Testis (tissue), 3 donors: ENCODE measurements around the gene FUT4. TPM values are rescaled to one million over a fixed set of nuclear protein-coding genes. Genes with fewer than 3 reads are reported as not detected.
"Not testable (repeated sequence)": the region's sequence is repeated elsewhere in the genome, so short reads cannot be mapped to it uniquely, and the experiment has no call there.

ENCODE experiments used
- DNase-seq: peaks from one replicate; pipeline ENCODE4 v3.0.0-alpha.2; 2019
- H3K27ac ChIP-seq, 2 donors: fragments of 200-600 bp; sonication (generic); one replicate each; pipeline ENCODE4 v1.5.1; 2019
- H3K27me3 ChIP-seq: fragments of 200-600 bp; sonication (generic); one replicate; pipeline ENCODE4 v1.5.1; 2019
- H3K36me3 ChIP-seq: fragments of 200-600 bp; sonication (generic); one replicate; pipeline ENCODE4 v1.5.1; 2017; ENCODE audit warnings: low read depth; ENCODE audit errors: missing control alignments
- H3K4me1 ChIP-seq: fragments of 200-600 bp; sonication (generic); one replicate; pipeline ENCODE4 v1.5.1; 2019
- H3K4me3 ChIP-seq, 2 donors: fragments of 200-600 bp; sonication (generic); one replicate each; pipeline ENCODE4 v1.5.1; 2017 to 2019
- H3K9me3 ChIP-seq: fragments of 200-600 bp; sonication (generic); one replicate; pipeline ENCODE4 v1.5.1; 2017
- POLR2A ChIP-seq: fragments of 450-650 bp; IDR thresholded peaks from one replicate; pipeline ENCODE4 v1.6.1; 2017; ENCODE audit warnings: antibody characterized with exemption, mild to moderate bottlenecking, moderate library complexity
- WGBS, 2 donors: methylation state at CpG; one replicate each; pipeline ENCODE4 v1.1.5; 2018; 5-methylcytosine and 5-hydroxymethylcytosine counted together
- intact Hi-C: fragments of 100-400 bp; cut with DNase I; formaldehyde crosslinking; loops from one replicate; pipeline ENCODE4 v1.15.1; 2023; ENCODE audit warnings: low total_unique reads
- polyA plus RNA-seq: library from polyadenylated mRNA; stranded (reverse); fragments of 350-450 nt; fragmentation: Illumina TruSeq; extraction: RNeasy Lipid Tissue Mini Kit (QIAGEN cat#74804); gene quantifications from one replicate; pipeline ENCODE4 v1.2.3, GENCODE V29; 2014; ENCODE audit warnings: low read depth, low replicate concordance; ENCODE audit not compliant: insufficient read depth
- total RNA-seq, 2 donors: library from RNA; depleted of rRNA; stranded (reverse); fragments of >200 nt; gene quantifications; one replicate each; pipeline ENCODE4 v1.2.3, GENCODE V29; 2016
- TF ChIP-seq, protein P1 (sequence below), 3 experiments: fragments of 450-650 bp in 2 of 3; fragments of 200-600 bp in 1 of 3; sonication (generic) in 1 of 3; IDR thresholded peaks; one replicate each; pipeline ENCODE4 v1.5.1; 2016 to 2019; ENCODE audit warnings: antibody characterized with exemption in 3 of 3, mild to moderate bottlenecking in 2 of 3, moderate library complexity in 1 of 3

The FUT4 gene
- total and polyA plus RNA-seq, 3 donors from 2014 or later, result 3.8 to 5.9 (median 5.1) TPM

DNA sequence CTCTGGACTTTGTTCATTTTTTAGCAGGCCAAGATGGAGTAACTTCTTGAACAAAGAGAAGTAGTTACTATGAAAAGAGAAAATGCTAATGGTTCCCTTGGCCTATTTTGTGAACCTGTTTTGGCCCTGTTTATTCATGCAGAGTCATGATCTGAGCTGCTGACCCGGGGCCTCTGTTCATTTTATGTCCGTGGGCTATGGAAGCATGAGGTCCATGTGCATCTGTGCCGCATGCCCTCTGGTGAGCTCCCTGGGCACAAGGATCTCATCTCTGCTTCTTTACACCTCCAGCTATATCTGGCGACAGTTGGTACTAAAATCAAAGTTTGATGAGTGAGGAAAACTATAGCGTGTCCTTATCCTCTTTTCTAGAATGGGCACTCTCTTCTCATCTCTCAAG lies 24.5 kb downstream of the FUT4 start:
- Histone ChIP-seq H3K36me3 (no peaks in the 10 kb centered on the region), H3K4me1 (no peaks in the 10 kb centered on the region), H3K27me3 (no peaks in the 10 kb centered on the region), H3K9me3 (no peaks in the 10 kb centered on the region), H3K4me3 (no peak overlapping the region), H3K27ac (no peak overlapping the region)
- TF ChIP-seq POLR2A, result no peak
- TF ChIP-seq, protein P1, sequence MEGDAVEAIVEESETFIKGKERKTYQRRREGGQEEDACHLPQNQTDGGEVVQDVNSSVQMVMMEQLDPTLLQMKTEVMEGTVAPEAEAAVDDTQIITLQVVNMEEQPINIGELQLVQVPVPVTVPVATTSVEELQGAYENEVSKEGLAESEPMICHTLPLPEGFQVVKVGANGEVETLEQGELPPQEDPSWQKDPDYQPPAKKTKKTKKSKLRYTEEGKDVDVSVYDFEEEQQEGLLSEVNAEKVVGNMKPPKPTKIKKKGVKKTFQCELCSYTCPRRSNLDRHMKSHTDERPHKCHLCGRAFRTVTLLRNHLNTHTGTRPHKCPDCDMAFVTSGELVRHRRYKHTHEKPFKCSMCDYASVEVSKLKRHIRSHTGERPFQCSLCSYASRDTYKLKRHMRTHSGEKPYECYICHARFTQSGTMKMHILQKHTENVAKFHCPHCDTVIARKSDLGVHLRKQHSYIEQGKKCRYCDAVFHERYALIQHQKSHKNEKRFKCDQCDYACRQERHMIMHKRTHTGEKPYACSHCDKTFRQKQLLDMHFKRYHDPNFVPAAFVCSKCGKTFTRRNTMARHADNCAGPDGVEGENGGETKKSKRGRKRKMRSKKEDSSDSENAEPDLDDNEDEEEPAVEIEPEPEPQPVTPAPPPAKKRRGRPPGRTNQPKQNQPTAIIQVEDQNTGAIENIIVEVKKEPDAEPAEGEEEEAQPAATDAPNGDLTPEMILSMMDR (IDR thresholded peaks at IDR 0.05), result no peak
- WGBS, 2 donors, result 73 to 82% methylated on average over 5 of the region's 5 CpGs
- intact Hi-C loops, result no loop called here
- DNase-seq, result no peak

DNA sequence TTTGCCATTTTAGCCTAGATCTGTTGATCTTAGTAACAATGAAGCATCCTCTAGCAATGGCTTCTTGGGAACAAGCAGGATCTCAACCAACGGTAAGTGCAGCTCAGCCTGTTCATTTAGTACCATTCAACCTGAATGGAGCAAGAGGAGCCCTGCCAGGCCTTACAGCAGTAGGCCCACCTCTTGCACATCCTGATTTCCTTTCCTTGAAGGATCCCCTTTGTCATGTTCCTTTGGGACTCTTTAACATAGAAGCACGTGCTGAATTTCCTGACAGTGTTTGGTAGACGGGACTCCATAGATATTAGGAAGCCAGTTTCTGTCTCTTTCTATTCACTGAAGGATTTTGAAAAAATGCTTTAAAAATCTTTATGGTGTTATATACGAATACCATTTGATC lies 25.0 kb downstream of the FUT4 start:
- Histone ChIP-seq H3K27me3 (no peaks in the 10 kb centered on the region), H3K4me1 (no peaks in the 10 kb centered on the region), H3K4me3 (no peak overlapping the region), H3K36me3 (no peaks in the 10 kb centered on the region), H3K27ac (no peak overlapping the region), H3K9me3 (no peaks in the 10 kb centered on the region)
- DNase-seq, result no peak
- TF ChIP-seq, protein P1 (IDR thresholded peaks at IDR 0.05), result no peak
- TF ChIP-seq POLR2A, result no peak
- intact Hi-C loops, result no loop called here
- WGBS, 2 donors, result 83 to 86% methylated on average over 4 of the region's 4 CpGs

DNA sequence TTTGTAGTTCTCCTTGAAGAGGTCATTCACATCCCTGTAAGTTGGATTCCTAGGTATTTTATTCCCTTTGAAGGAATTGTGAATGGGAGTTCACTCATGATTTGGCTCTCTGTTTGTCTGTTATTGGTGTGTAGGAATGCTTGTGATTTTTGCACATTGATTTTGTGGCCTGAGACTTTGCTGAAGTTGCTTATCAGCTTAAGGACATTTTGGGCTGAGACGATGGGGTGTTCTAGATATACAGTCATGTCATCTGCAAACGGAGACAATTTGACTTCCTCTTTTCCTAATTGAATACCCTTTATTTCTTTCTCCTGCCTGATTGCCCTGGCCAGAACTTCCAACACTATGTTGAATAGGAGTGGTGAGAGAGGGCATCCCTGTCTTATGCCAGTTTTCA lies 29.3 kb downstream of the FUT4 start:
- H3K27ac ChIP-seq, intact Hi-C loops, H3K9me3 ChIP-seq, H3K4me3 ChIP-seq, H3K27me3 ChIP-seq, DNase-seq, H3K36me3 ChIP-seq, H3K4me1 ChIP-seq: not testable (repeated sequence)
- WGBS, 2 donors, result 64 to 80% methylated on average over 2 of the region's 2 CpGs

DNA sequence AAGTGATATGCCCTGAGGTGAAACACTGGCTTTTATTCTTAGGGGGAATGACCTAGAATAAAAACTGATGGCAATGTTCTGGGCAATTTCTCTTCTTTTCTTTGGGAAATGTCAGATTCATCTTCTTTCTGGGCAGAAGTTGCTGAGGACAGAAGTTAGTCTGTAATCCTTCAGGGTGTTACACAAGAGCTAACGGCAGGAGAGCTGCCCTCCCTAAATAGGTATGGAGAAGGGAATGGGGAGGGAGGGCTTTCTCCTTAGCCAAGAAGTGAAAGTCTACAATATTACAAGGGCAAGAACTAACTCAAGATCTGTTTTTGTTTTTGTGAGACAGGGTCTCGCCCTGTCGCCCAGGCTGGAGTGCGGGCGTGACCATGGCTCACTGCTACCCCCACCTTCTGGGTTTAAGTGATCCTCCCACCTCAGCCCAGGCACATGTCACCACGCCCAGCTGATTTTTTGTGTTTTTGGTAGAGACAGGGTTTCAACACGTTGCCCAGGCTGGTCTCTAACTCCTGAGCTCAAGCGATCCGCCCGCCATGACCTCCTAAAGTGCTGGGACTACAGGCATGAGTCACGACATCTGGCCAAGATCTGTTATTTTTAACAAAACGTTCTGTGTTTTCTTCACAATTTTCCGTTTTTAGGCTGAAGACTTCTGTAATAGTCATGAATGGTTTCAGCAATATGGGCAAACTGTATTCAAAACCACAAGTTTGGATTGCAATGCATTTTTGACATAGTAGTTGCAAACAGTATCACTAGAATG lies 30.7 kb downstream of the FUT4 start:
- no peak for TF ChIP-seq POLR2A
- TF ChIP-seq, protein P1 (IDR thresholded peaks at IDR 0.05), result no peak
- no peak for DNase-seq
- Histone ChIP-seq H3K27ac (no peak overlapping the region), H3K36me3 (no peaks in the 10 kb centered on the region), H3K4me1 (no peaks in the 10 kb centered on the region), H3K4me3 (no peak overlapping the region), H3K27me3 (no peaks in the 10 kb centered on the region), H3K9me3 (no peaks in the 10 kb centered on the region)
- intact Hi-C loops, result no loop called here
- WGBS, 2 donors, result 82 to 88% methylated on average over 13 of the region's 13 CpGs

DNA sequence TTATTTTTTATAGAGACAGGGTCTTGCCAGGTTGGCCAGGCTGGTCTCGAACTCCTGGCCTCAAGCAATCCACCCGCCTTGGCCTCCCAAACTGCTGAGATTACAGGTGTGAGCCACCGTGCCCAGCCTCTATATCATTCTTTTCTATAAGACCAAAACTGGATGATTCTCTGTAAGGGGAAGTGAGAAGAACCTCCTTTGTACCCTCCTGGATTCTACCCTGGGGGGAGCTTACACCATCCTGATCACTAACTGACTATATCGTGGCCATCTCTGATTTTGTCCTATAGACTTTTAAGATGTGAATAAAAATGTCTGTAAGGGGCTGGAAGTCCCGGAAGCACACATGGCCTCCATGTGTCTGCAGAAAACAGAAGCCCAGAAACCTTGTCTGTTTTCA lies 32.6 kb downstream of the FUT4 start:
- Histone ChIP-seq H3K36me3 (no peaks in the 10 kb centered on the region), H3K4me3 (no peak overlapping the region), H3K9me3 (no peaks in the 10 kb centered on the region), H3K27me3 (no peaks in the 10 kb centered on the region), H3K4me1 (no peaks in the 10 kb centered on the region), H3K27ac (no peak overlapping the region)
- DNase-seq, result no peak
- TF ChIP-seq POLR2A, result no peak
- TF ChIP-seq, protein P1 (IDR thresholded peaks at IDR 0.05), result no peak
- 91 to 96% methylated on average over 5 of the region's 5 CpGs for WGBS, 2 donors
- intact Hi-C loops, result no loop called here
